VCaP (cell line): ENCODE results near the gene UBAP1L.
A peak's percentile ranks its signal among the peaks of the same experiment; 100 is the strongest.

Source experiments
- H3K27ac ChIP-seq: fragments of 450-650 bp; 2 replicates; pipeline ENCODE4 v1.5.1; 2017
- CTCF ChIP-seq: fragments of 450-650 bp; conservative IDR thresholded peaks from 2 replicates; pipeline ENCODE4 v1.5.1; 2017; ENCODE audit warnings: mild to moderate bottlenecking, moderate library complexity

Gene UBAP1L

GRCh38 chr15:65056868-65057548 is 58.0 kb downstream of the UBAP1L start:
- no peak overlapping the region for H3K27ac ChIP-seq
- TF ChIP-seq CTCF = no peak

GRCh38 chr15:65056106-65056505 is 58.9 kb downstream of the UBAP1L start:
- no peak for TF ChIP-seq CTCF
- H3K27ac ChIP-seq = no peak overlapping the region

- no peak overlapping the region for H3K27ac ChIP-seq
- TF ChIP-seq CTCF = no peak
Observed at GRCh38 chr15:65055201-65055870, 59.7 kb downstream of the UBAP1L start.

- H3K27ac ChIP-seq = no peak overlapping the region
- TF ChIP-seq CTCF = peak; percentile 97
Observed at GRCh38 chr15:65054333-65055200, 60.4 kb downstream of the UBAP1L start.

- no peak for TF ChIP-seq CTCF
- no peak overlapping the region for H3K27ac ChIP-seq
Observed at GRCh38 chr15:65052956-65053355, 62.0 kb downstream of the UBAP1L start.

- no peak for TF ChIP-seq CTCF
- H3K27ac ChIP-seq = no peak overlapping the region
Observed at GRCh38 chr15:65051266-65051665, 63.7 kb downstream of the UBAP1L start.

- no peak overlapping the region for H3K27ac ChIP-seq
- TF ChIP-seq CTCF = no peak
Observed at GRCh38 chr15:65050270-65050669, 64.7 kb downstream of the UBAP1L start.
